Measurements from ENCODE around the gene IFIT3. TPM values are rescaled to one million over a fixed set of nuclear protein-coding genes. Genes with fewer than 3 reads are reported as not detected.

Gene IFIT3
- total RNA-seq, 5 donors from 2014 or later (not counting 1 experiment from before 2014, with no cell fraction given) = 2.3 to 4.4 (median 3.9) TPM

DNA sequence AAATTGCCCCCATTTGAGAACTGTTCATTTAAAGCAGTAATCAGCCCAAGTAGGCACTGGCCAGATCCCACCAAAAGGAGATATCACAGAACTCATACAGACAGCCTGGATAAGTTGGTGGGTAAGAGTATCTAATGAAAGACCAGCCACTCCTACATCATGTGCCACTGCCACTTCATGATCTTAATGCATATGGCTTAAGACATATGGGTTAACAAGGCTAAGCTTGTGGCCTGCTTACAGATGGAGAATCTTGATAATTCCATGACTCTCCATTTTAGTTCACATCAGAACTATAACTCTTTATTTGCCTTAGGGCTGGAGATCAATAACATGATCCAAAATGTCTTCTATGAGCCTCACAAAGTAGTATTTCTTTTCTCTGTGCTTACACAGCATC is 43.3 kb downstream of the IFIT3 start:
- POLR2A ChIA-PET = no interaction called here
- CTCF ChIA-PET = interaction anchor here (0.6 kb wide), 2 partner anchors 16 to 439 kb away, joined by 3 to 5 read pairs; no protein-coding TSS in a partner anchor

DNA sequence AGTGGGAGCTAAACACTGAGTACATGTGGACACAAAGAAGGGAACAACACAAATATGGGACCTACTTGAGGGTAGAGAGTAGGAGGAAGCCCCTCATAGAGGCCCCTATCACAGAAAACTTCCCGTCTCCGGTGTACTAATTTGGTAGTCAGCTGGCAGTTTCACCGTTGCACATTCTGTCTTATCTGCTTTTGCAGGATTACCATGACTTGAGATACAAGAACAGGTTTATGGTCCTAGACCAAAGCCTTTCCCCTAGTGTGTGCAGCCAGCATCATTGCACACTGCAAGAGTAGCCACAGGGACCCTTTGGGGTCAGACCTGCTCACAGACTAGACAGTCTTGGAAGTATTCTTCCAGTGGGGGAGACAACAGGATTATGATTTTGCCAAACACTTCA is 44.2 kb downstream of the IFIT3 start:
- no peaks in the 10 kb centered on the region for H3K36me3 Mint-ChIP-seq

More for the DNA sequence above, 43.3 kb downstream of the IFIT3 start:
- H3K36me3 Mint-ChIP-seq = no peaks in the 10 kb centered on the region
- Histone ChIP-seq H3K27me3 (replicated peaks in 1 of 2; ENCODE audit: control insufficient read depth in 2 of 2, extremely low read depth in 1 of 2, insufficient read depth in 2 of 2, low read length in 1 of 2) (peaks cover 0 to 3% of the 10 kb centered on the region in 2 experiments), H3K4me3 (ENCODE audit: control insufficient read depth in 1 of 2, extremely low read depth in 1 of 2, low read length in 1 of 2) (no peak overlapping the region), H3K36me3 (ENCODE audit: control insufficient read depth in 2 of 2, extremely low read depth in 1 of 2, insufficient read depth in 1 of 2, low read length in 1 of 2) (no peaks in the 10 kb centered on the region), H3K27ac (ENCODE audit: low read length) (no peak overlapping the region), H3K9me3 (no peaks in the 10 kb centered on the region), H3K4me1 (ENCODE audit: control insufficient read depth in 1 of 2, extremely low read depth in 1 of 2, insufficient read depth in 2 of 2, low read length in 2 of 2) (peaks cover 0 to 8% of the 10 kb centered on the region in 2 experiments)
- DNase-seq (no peak), ATAC-seq (replicated peaks in 1 of 4) (no peak)
- H3K4me1 Mint-ChIP-seq = peaks cover 11 to 17% (median 13%) of the 10 kb centered on the region in 3 donors
- no peak overlapping the region for H3K4me3 Mint-ChIP-seq
- no peaks in the 10 kb centered on the region for H3K9me3 Mint-ChIP-seq
- H3K27ac Mint-ChIP-seq = no peak overlapping the region
- H3K27me3 Mint-ChIP-seq = peaks cover 0 to 20% of the 10 kb centered on the region in 2 donors

DNA sequence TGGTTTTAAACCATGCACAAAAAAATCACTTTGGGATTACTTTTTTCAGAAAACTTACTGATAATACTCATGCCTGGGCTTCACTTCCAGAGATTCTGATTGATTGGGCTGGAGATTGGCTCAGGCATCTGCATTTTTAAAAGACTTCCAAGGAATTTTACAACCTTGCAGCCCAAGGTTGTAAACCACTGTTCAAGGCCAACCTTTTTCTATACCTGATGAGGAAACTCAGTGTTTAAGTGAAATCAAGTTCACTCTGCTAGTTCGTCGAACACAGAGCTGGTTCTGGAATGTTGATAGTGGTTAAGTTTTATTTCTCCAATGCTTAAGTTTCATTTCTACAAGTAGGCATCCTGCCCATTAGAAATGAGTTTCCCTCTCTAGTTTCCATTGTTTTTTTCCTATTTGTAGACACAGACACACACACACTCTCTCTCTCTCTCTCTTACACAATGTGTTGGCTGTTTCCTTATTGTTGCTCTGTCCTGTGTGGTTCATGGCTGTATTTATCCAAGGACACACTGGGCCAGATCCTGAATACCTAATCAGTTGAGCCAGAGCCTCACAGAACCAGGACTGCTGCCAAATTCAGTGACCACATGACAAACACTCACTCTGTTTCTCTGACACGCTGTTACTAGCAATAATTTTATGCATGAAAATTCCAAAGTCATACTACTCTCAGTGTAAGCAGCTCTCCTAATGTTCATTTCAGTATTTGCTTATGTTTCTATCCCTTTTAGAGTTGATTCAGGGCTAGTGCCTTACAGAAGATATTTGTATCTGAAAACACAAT is 46.3 kb downstream of the IFIT3 start:
- no peaks in the 10 kb centered on the region for H3K36me3 ChIP-seq (ENCODE audit: control insufficient read depth in 2 of 2, extremely low read depth in 1 of 2, insufficient read depth in 1 of 2, low read length in 1 of 2)
- no peak overlapping the region for H3K27ac ChIP-seq (ENCODE audit: low read length)
- no peak for ATAC-seq (replicated peaks in 1 of 4)
- H3K27me3 ChIP-seq (replicated peaks in 1 of 2; ENCODE audit: control insufficient read depth in 2 of 2, extremely low read depth in 1 of 2, insufficient read depth in 2 of 2, low read length in 1 of 2) = peaks cover 0 to 3% of the 10 kb centered on the region in 2 experiments
- H3K9me3 ChIP-seq = no peaks in the 10 kb centered on the region
- POLR2A ChIA-PET = no interaction called here
- CTCF ChIA-PET = no interaction called here
- H3K4me1 Mint-ChIP-seq = peaks cover 2 to 12% (median 4%) of the 10 kb centered on the region in 3 donors
- H3K4me1 ChIP-seq (ENCODE audit: control insufficient read depth in 1 of 2, extremely low read depth in 1 of 2, insufficient read depth in 2 of 2, low read length in 2 of 2) = peaks cover 0 to 2% of the 10 kb centered on the region in 2 experiments
- no peaks in the 10 kb centered on the region for H3K9me3 Mint-ChIP-seq
- H3K27ac Mint-ChIP-seq = no peak overlapping the region
- 80% methylated on average over 2 of the region's 3 CpGs for WGBS (ENCODE audit: insufficient coverage)
- H3K4me3 ChIP-seq (ENCODE audit: control insufficient read depth in 1 of 2, extremely low read depth in 1 of 2, low read length in 1 of 2) = no peak overlapping the region
- DNase-seq = no peak
- peaks cover 3% of the 10 kb centered on the region for H3K36me3 Mint-ChIP-seq
- peaks cover 0 to 20% of the 10 kb centered on the region in 2 donors for H3K27me3 Mint-ChIP-seq
- H3K4me3 Mint-ChIP-seq = no peak overlapping the region

More for the DNA sequence above, 44.2 kb downstream of the IFIT3 start:
- Histone ChIP-seq H3K36me3 (ENCODE audit: control insufficient read depth in 2 of 2, extremely low read depth in 1 of 2, insufficient read depth in 1 of 2, low read length in 1 of 2) (no peaks in the 10 kb centered on the region), H3K27me3 (replicated peaks in 1 of 2; ENCODE audit: control insufficient read depth in 2 of 2, extremely low read depth in 1 of 2, insufficient read depth in 2 of 2, low read length in 1 of 2) (peaks cover 0 to 3% of the 10 kb centered on the region in 2 experiments), H3K4me3 (ENCODE audit: control insufficient read depth in 1 of 2, extremely low read depth in 1 of 2, low read length in 1 of 2) (no peak overlapping the region), H3K9me3 (no peaks in the 10 kb centered on the region), H3K27ac (ENCODE audit: low read length) (no peak overlapping the region), H3K4me1 (ENCODE audit: control insufficient read depth in 1 of 2, extremely low read depth in 1 of 2, insufficient read depth in 2 of 2, low read length in 2 of 2) (peaks cover 0 to 8% of the 10 kb centered on the region in 2 experiments)
- ChIA-PET CTCF (no interaction called here), POLR2A (no interaction called here)
- H3K9me3 Mint-ChIP-seq = no peaks in the 10 kb centered on the region
- H3K4me3 Mint-ChIP-seq = no peak overlapping the region
- no peak overlapping the region for H3K27ac Mint-ChIP-seq
- 90% methylated on average over 3 of the region's 3 CpGs for WGBS (ENCODE audit: insufficient coverage)
- H3K27me3 Mint-ChIP-seq = peaks cover 0 to 20% of the 10 kb centered on the region in 2 donors
- ATAC-seq (replicated peaks in 1 of 4) (no peak), DNase-seq (no peak)
- H3K4me1 Mint-ChIP-seq = peaks cover 11 to 15% (median 13%) of the 10 kb centered on the region in 3 donors

DNA sequence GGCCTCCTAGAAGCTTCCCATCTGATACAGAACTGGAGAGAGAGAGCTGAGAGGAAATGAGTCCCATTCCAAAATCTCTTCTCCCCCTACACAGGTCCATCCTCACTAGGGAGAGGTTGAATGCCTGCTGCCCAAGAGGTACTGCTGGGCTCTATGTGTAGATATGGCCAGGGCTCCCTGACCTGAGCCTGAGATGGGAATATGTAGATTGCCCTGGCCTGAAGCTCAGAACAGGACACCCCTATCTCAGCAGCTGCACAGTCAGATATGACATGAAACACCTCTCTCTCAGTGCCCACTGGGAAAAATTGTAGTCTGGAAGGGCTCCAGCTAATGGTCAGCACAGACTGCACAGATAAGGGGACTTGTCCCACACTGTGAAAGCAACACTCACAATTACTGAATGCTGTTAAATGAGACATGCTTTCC is 46.9 kb downstream of the IFIT3 start:
- no peak for ATAC-seq (replicated peaks in 1 of 4)
- H3K36me3 ChIP-seq (ENCODE audit: control insufficient read depth in 2 of 2, extremely low read depth in 1 of 2, insufficient read depth in 1 of 2, low read length in 1 of 2) = no peaks in the 10 kb centered on the region
- no peak overlapping the region for H3K27ac ChIP-seq (ENCODE audit: low read length)
- Mint-ChIP-seq H3K4me1 (peaks cover 0 to 6% (median 0%) of the 10 kb centered on the region in 3 donors), H3K36me3 (peaks cover 3% of the 10 kb centered on the region), H3K9me3 (no peaks in the 10 kb centered on the region), H3K4me3 (no peak overlapping the region), H3K27me3 (peaks cover 0 to 20% of the 10 kb centered on the region in 2 donors), H3K27ac (no peak overlapping the region)
- no peaks in the 10 kb centered on the region for H3K4me1 ChIP-seq (ENCODE audit: control insufficient read depth in 1 of 2, extremely low read depth in 1 of 2, insufficient read depth in 2 of 2, low read length in 2 of 2)
- DNase-seq = no peak
- POLR2A ChIA-PET = no interaction called here
- peaks cover 0 to 3% of the 10 kb centered on the region in 2 experiments for H3K27me3 ChIP-seq (replicated peaks in 1 of 2; ENCODE audit: control insufficient read depth in 2 of 2, extremely low read depth in 1 of 2, insufficient read depth in 2 of 2, low read length in 1 of 2)
- no peaks in the 10 kb centered on the region for H3K9me3 ChIP-seq
- H3K4me3 ChIP-seq (ENCODE audit: control insufficient read depth in 1 of 2, extremely low read depth in 1 of 2, low read length in 1 of 2) = no peak overlapping the region
- CTCF ChIA-PET = no interaction called here

DNA sequence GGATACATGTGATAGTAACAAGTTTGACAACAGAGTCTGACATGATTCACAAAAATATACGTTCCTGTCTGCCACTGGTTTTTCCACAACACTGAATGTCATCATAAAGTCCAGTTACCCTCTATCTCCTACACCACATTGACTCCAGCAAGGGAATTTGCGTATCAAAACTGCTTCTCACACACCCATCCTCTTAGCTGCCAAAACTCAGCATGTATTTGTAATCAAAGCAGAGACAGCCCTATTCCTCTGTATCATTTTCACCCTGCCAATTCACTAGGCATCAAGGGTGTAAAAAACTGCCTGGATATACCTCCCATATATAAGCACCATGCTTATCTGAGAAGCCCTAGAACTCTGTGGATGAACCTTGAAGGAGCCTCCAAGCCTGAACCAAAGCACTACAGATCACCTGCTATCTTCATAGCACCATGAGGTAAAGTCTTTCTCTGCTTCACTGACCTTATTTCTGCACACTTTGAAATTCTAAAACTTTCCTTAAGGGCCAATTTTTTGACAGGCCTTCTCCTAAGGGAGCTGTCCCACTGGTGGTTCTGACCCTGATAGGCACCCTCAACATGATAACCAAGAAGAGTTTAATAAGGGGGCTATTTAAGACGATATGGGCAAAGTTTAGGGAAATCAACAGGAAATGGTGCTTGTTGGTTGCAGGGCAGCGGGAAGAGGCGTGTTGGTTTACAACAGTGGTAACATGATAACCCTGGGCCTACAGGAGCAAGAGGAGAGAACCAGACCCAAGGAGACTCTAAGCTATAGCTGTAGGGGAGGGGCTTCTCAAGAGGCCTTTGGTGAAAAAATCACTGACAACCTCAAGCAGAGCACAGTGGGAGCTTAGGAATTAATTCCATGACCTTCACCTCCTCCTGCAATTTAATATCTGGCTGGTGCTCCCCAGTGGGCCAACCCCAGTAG is 50.2 kb downstream of the IFIT3 start, which contains the start of gene IFIT1B:
Gene IFIT1B, plus strand, starts transcription at position 352 of the 933 bp plus-strand sequence. Its CDS starts 80 bp downstream, at position 432.
- Histone ChIP-seq H3K4me3 (ENCODE audit: control insufficient read depth in 1 of 2, extremely low read depth in 1 of 2, low read length in 1 of 2) (no peak within 1 kb of the TSS), H3K4me1 (ENCODE audit: control insufficient read depth in 1 of 2, extremely low read depth in 1 of 2, insufficient read depth in 2 of 2, low read length in 2 of 2) (no peaks in the 10 kb centered on the region), H3K27ac (ENCODE audit: low read length) (no peak within 1 kb of the TSS), H3K36me3 (ENCODE audit: control insufficient read depth in 2 of 2, extremely low read depth in 1 of 2, insufficient read depth in 1 of 2, low read length in 1 of 2) (no peaks in the 10 kb centered on the region), H3K9me3 (no peaks in the 10 kb centered on the region), H3K27me3 (replicated peaks in 1 of 2; ENCODE audit: control insufficient read depth in 2 of 2, extremely low read depth in 1 of 2, insufficient read depth in 2 of 2, low read length in 1 of 2) (peaks cover 0 to 3% of the 10 kb centered on the region in 2 experiments)
- Mint-ChIP-seq H3K27me3 (peaks cover 0 to 5% of the 10 kb centered on the region in 2 donors), H3K4me1 (peaks cover 0 to 5% (median 0%) of the 10 kb centered on the region in 3 donors), H3K36me3 (peaks cover 3% of the 10 kb centered on the region), H3K4me3 (no peak within 1 kb of the TSS), H3K9me3 (no peaks in the 10 kb centered on the region), H3K27ac (no peak within 1 kb of the TSS)
- CTCF ChIA-PET = interaction anchor here (1.0 to 1.7 kb wide), 2 partner anchors 9 to 14 kb away, joined by 3 to 4 read pairs; partner anchors contain the start of gene IFIT1 (in 1 of the 2)
- DNase-seq (no peak), ATAC-seq (replicated peaks in 1 of 4) (no peak)
- WGBS (ENCODE audit: insufficient coverage) = 85% methylated on average over 4 of the region's 5 CpGs
- POLR2A ChIA-PET = no interaction called here

DNA sequence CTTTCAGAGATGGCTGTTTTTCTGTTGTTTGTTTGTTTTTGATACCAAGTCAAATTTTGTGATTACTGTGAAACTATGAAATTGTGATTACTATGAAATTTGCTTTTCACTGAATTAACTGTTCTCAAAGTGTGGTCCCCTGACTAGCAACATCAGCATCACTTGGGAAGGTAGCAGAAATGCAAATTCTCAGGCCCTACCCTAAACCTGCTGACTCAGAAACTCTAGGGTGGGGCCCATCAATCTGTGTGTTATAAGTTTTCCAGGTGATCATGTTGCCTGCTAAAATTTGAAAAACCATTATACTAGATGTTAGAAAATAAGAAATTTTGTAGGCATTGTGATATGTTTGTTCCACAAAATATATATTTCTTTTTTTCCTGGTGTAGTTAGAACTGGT is 51.3 kb downstream of the IFIT3 start:
- no peaks in the 10 kb centered on the region for H3K9me3 Mint-ChIP-seq
- ChIA-PET CTCF (interaction anchor here (0.5 to 1.7 kb wide), 4 partner anchors 9 to 951 kb away, joined by 3 to 5 read pairs (median 4); partner anchors contain the start of gene IFIT1 (in 1 of the 2)), POLR2A (no interaction called here)
- no peak overlapping the region for H3K4me3 Mint-ChIP-seq
- Histone ChIP-seq H3K9me3 (no peaks in the 10 kb centered on the region), H3K27me3 (replicated peaks in 1 of 2; ENCODE audit: control insufficient read depth in 2 of 2, extremely low read depth in 1 of 2, insufficient read depth in 2 of 2, low read length in 1 of 2) (peaks cover 0 to 3% of the 10 kb centered on the region in 2 experiments), H3K27ac (ENCODE audit: low read length) (no peak overlapping the region), H3K4me3 (ENCODE audit: control insufficient read depth in 1 of 2, extremely low read depth in 1 of 2, low read length in 1 of 2) (no peak overlapping the region), H3K36me3 (ENCODE audit: control insufficient read depth in 2 of 2, extremely low read depth in 1 of 2, insufficient read depth in 1 of 2, low read length in 1 of 2) (no peaks in the 10 kb centered on the region), H3K4me1 (ENCODE audit: control insufficient read depth in 1 of 2, extremely low read depth in 1 of 2, insufficient read depth in 2 of 2, low read length in 2 of 2) (no peaks in the 10 kb centered on the region)
- ATAC-seq (replicated peaks in 1 of 4) (no peak), DNase-seq (no peak)
- peaks cover 0 to 3% of the 10 kb centered on the region in 2 donors for H3K27me3 Mint-ChIP-seq
- H3K27ac Mint-ChIP-seq = no peak overlapping the region
- peaks cover 3% of the 10 kb centered on the region for H3K36me3 Mint-ChIP-seq
- H3K4me1 Mint-ChIP-seq = peaks cover 0 to 4% (median 0%) of the 10 kb centered on the region in 3 donors

All from T-cell (primary cell).